Retinal pigment epithelial cell (primary cell): ENCODE measurements around the gene ACMSD.

Experiments used
- DNase-seq: peaks from one replicate; pipeline ENCODE4 v3.0.0-alpha.2; 2010; ENCODE audit warnings: low read depth
- H3K4me3 ChIP-seq: 2 replicates; pipeline ENCODE4 v1.5.1; 2011; ENCODE audit warnings: mild to moderate bottlenecking, low read length, control low read depth, moderate library complexity
- CTCF ChIP-seq: conservative IDR thresholded peaks from 2 replicates; pipeline ENCODE4 v1.5.1; 2011; ENCODE audit warnings: low read depth, low read length, control low read depth, inconsistent platforms

The ACMSD gene

DNA sequence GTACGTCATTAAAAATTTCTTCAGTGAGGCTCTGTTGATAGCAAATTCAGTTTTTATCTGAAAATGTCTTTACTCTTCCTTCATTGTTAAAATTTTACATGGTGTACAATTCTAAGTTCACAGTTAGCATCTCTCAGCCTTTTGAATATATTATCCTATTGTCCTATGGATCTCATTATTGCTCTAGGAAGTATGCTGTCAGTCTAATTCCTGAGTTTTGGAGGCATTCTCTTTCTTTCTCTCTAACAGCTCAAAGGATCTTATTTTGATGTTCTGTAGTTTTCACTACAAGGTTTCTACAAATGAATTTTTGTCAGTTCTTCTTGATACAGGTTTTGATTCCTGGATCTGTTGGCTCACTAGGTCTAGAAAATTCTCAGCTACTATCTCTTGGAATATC is 2.9 kb upstream of the ACMSD start:
- DNase-seq, result no peak
- H3K4me3 ChIP-seq, result no peak overlapping the region
- no peak for TF ChIP-seq CTCF

- no peak for TF ChIP-seq CTCF
- no peak for DNase-seq
- H3K4me3 ChIP-seq, result no peak overlapping the region
Measured at GRCh38 chr2:134836986-134837385, 1.4 kb upstream of the ACMSD start.

DNA sequence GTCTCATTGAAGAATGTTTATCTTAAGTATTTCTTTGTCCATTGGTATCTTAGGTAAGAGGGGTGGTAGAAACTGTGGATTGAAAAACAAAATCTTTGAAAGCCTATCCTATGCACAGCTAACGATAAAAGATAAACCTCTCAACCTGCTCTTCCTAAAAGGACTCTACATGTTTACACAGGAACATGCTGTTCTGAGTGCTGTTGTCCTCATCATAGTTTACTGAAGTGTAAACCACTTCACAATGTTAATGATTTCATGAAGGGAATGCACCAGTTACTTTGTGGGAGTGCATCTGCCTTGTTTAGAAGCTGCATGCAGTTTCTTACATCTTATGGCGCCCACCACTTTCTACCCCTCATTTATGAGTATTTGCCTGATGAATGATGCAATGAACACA is 1.2 kb downstream of the ACMSD start:
- no peak for TF ChIP-seq CTCF
- H3K4me3 ChIP-seq, result no peak overlapping the region
- DNase-seq, result no peak

DNA sequence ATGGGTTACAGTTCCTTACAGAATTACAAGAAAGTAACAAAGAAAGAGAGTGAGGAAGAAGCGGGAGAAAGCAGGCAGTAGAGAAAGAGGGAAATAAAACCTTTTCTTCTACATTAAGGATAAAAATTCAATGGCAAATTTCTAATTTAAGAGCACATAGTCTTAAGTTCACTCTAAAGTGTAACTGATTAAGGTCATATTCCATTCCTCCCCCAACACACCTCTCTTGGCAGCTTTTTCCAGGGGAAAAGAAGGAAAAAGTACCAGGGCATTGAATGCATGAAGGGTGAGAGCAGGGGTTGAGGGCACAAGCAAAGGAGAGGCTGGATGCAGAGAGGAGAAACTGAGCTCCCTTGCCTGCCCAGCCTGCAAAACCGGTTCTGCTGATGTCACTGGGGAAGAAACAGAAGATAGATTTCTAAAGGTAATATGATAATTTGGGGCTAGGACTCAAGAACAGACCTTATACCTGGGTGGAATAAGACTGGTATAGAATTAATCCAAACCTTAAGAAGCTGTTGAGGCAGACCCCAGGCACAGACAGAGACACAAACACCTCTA is 4.6 kb downstream of the ACMSD start:
- no peak for DNase-seq
- TF ChIP-seq CTCF, result no peak
- no peak overlapping the region for H3K4me3 ChIP-seq

- DNase-seq, result no peak
- TF ChIP-seq CTCF, result no peak
- H3K4me3 ChIP-seq, result no peak overlapping the region
Measured at GRCh38 chr2:134843968-134844367, 5.6 kb downstream of the ACMSD start.

DNA sequence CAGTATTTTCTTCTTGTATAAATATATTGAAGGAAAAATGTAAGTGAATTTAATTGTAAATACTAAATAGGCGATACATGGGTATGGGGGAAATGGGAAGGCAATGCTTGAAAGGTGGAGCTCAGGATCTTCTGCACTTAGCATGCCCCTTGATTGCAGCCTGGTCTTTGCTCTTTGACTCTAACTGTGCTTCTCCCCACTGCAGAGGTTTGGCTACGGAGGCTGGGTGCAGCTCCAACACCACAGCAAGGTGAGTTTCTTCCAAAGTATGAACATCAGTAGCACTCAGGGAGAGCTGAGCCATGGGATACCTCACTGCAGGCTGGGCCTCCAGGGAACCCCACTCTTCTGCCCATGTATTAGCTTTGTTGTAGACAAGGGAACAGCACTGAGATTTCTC is 6.6 kb downstream of the ACMSD start:
- DNase-seq, result no peak
- no peak for TF ChIP-seq CTCF
- no peak overlapping the region for H3K4me3 ChIP-seq

GRCh38 chr2:134845719-134846118 is 7.3 kb downstream of the ACMSD start:
- no peak for TF ChIP-seq CTCF
- peak; percentile 20 for DNase-seq
- no peak overlapping the region for H3K4me3 ChIP-seq
